ENCODE data around the gene CFB. TPM values are rescaled to one million over a fixed set of nuclear protein-coding genes. Genes with fewer than 3 reads are reported as not detected.

CFB gene
- total and polyA plus RNA-seq, 2 donors (not counting 3 experiments of a cell fraction or from before 2014, with no cell fraction given) = 0.87 to 1.5 TPM

DNA sequence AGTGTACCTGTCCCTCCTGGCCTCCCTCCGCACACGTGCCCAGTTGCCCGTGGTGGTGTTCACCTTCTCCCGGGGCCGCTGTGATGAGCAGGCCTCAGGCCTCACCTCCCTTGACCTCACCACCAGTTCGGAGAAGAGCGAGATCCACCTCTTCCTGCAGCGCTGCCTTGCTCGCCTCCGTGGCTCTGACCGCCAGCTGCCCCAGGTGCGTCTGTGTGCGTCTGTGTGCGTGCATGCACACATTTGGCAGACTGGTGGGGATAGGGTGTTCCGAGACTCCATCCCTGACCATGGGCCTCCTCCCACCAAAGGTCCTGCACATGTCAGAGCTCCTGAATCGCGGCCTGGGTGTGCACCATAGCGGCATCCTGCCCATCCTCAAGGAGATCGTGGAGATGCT lies 18.0 kb downstream of the CFB start:
- no TSS peak for BruUV-seq (replicated peaks)
- TF ChIP-seq, protein P1, sequence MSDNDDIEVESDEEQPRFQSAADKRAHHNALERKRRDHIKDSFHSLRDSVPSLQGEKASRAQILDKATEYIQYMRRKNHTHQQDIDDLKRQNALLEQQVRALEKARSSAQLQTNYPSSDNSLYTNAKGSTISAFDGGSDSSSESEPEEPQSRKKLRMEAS (IDR thresholded peaks at IDR 0.05; ENCODE audit: insufficient read depth, insufficient read length) = no peak
- TF ChIP-seq, protein P2, sequence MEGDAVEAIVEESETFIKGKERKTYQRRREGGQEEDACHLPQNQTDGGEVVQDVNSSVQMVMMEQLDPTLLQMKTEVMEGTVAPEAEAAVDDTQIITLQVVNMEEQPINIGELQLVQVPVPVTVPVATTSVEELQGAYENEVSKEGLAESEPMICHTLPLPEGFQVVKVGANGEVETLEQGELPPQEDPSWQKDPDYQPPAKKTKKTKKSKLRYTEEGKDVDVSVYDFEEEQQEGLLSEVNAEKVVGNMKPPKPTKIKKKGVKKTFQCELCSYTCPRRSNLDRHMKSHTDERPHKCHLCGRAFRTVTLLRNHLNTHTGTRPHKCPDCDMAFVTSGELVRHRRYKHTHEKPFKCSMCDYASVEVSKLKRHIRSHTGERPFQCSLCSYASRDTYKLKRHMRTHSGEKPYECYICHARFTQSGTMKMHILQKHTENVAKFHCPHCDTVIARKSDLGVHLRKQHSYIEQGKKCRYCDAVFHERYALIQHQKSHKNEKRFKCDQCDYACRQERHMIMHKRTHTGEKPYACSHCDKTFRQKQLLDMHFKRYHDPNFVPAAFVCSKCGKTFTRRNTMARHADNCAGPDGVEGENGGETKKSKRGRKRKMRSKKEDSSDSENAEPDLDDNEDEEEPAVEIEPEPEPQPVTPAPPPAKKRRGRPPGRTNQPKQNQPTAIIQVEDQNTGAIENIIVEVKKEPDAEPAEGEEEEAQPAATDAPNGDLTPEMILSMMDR (IDR thresholded peaks at IDR 0.05; ENCODE audit: extremely low read depth in 1 of 2, insufficient read depth in 1 of 2, low read depth in 1 of 2, low read length in 2 of 2) = no peak
- no peak for TF ChIP-seq GATA2 (IDR thresholded peaks at IDR 0.05; ENCODE audit: insufficient read depth, insufficient read length, low read depth, low read length)
- TF ChIP-seq POLR2A (IDR thresholded peaks at IDR 0.05; ENCODE audit: low read depth, low read length) = no peak
- no peak for TF ChIP-seq POLR2AphosphoS5 (IDR thresholded peaks at IDR 0.05; ENCODE audit: insufficient read depth, low read depth, low read length)
- TF ChIP-seq FOS (IDR thresholded peaks at IDR 0.05; ENCODE audit: borderline replicate concordance, insufficient read depth, low read length) = no peak
- TF ChIP-seq MYC (IDR thresholded peaks at IDR 0.05; ENCODE audit: low read depth, low read length) = no peak
- TF ChIP-seq JUN (IDR thresholded peaks at IDR 0.05; ENCODE audit: borderline replicate concordance, insufficient read depth, insufficient read length, low read depth) = no peak
- TF ChIP-seq EZH2 (IDR thresholded peaks at IDR 0.05; ENCODE audit: borderline replicate concordance, low read depth, low read length, severe bottlenecking) = no peak
- no peak overlapping the region for H3K4me2 ChIP-seq (ENCODE audit: insufficient read depth, low read length)
- no peaks in the 10 kb centered on the region for H3K9me1 ChIP-seq (replicated peaks; ENCODE audit: control insufficient read depth, extremely low read depth, insufficient read depth, low read length)
- H3K27ac ChIP-seq (ENCODE audit: insufficient read depth, low read depth, low read length) = no peak overlapping the region
- no peaks in the 10 kb centered on the region for H4K20me1 ChIP-seq (replicated peaks; ENCODE audit: control insufficient read depth, extremely low read depth, insufficient read depth, low read length)
- CTCF ChIA-PET = interaction anchor here (0.6 kb wide), 1 partner anchor 11 kb away, joined by 3 read pairs; no protein-coding TSS in a partner anchor
- POLR2A ChIA-PET = no interaction called here
- no peaks in the 10 kb centered on the region for H3K9me3 ChIP-seq (replicated peaks; ENCODE audit: control insufficient read depth, insufficient read depth, low read length)
- peaks cover 10% of the 10 kb centered on the region for H3K79me2 ChIP-seq (ENCODE audit: control insufficient read depth, insufficient read depth, low read length)
- no peak overlapping the region for H3K9ac ChIP-seq (replicated peaks; ENCODE audit: extremely low read depth, insufficient read depth, low read length)
- peaks cover 12 to 56% of the 10 kb centered on the region in 2 experiments for H3K36me3 ChIP-seq (ENCODE audit: control insufficient read depth in 2 of 2, extremely low read depth in 1 of 2, insufficient read depth in 2 of 2, low read length in 2 of 2)
- no peak for FAIRE-seq
- intact Hi-C loops (cut with micrococcal nuclease) (no loop called here), dilution Hi-C loops (cut with MboI; ENCODE audit: extremely low pct_ligation_motif_present, low sequenced_read_pairs) (no loop called here)
- H3K4me1 ChIP-seq (ENCODE audit: control insufficient read depth, extremely low read depth, insufficient read depth, low read length) = peaks cover 8% of the 10 kb centered on the region
- H3K27me3 ChIP-seq (ENCODE audit: control insufficient read depth in 2 of 2, insufficient read depth in 2 of 2, low read length in 2 of 2) = no peaks in the 10 kb centered on the region
- H3K4me3 ChIP-seq (replicated peaks in 1 of 3; ENCODE audit: insufficient read depth in 1 of 3, low read depth in 1 of 3, low read length in 3 of 3) = no peak overlapping the region
- no peak for DNase-seq (ENCODE audit: low read depth, low spot score)
- H2AFZ ChIP-seq (ENCODE audit: low read depth, low read length) = no peak overlapping the region
